GM12878 (cell line): ENCODE data around the gene PDCD6IP. TPM values are rescaled to one million over a fixed set of nuclear protein-coding genes. Genes with fewer than 3 reads are reported as not detected.

ENCODE experiments used
- ATAC-seq: fragments of 200-7000 bp; cut with Tn5 transposase; 3 replicates; pipeline ENCODE4 v1.9.1; 2020; ENCODE audit warnings: mild to moderate bottlenecking, moderate library complexity
- BruUV-seq: library from RNA; stranded (reverse); fragments of 400-500 nt; replicated peaks from 2 replicates; lab custom pipeline; 2021; lab: Mats Ljungman, UMichigan
- CTCF ChIA-PET: fragments of 300-600 bp; sonication (Branson Sonifier 250); formaldehyde crosslinking; extraction: SDS; loops from one replicate; lab custom pipeline; 2021; ENCODE audit warnings: inconsistent platforms; lab: Yijun Ruan, JAX
- POLR2A ChIA-PET: fragments of 350-600 bp; formaldehyde crosslinking; extraction: SDS; loops from one replicate; lab custom pipeline; 2021; ENCODE audit warnings: inconsistent platforms; lab: Charles Lee
- RAD21 ChIA-PET: fragments of 300-600 bp; sonication (Branson Sonifier 250); formaldehyde crosslinking; loops from one replicate; lab custom pipeline; 2023; ENCODE audit warnings: antibody characterized with exemption; ENCODE audit not compliant: unreplicated experiment; lab: Charles Lee
- SMC1A ChIA-PET: fragments of 300-600 bp; sonication (Branson Sonifier 250); formaldehyde crosslinking; loops from one replicate; lab custom pipeline; 2023; ENCODE audit not compliant: unreplicated experiment, uncharacterized antibody; lab: Charles Lee
- DNase-seq: peaks from one replicate; pipeline ENCODE4 v3.0.0-alpha.2; 2011; ENCODE audit warnings: low read depth, low spot score
- FAIRE-seq: peaks from 3 replicates; lab custom pipeline; 2011; peaks lifted over from hg19 to GRCh38; lab: Jason Lieb, UNC
- H2AFZ ChIP-seq: 2 replicates; pipeline ENCODE4 v1.6.0; 2011; ENCODE audit warnings: low read depth, low read length, control low read depth; ENCODE audit not compliant: control insufficient read depth
- H3K27ac ChIP-seq: 2 replicates; pipeline ENCODE4 v1.5.1; 2011; ENCODE audit warnings: control low read depth; ENCODE audit not compliant: control insufficient read depth, insufficient read depth
- H3K27me3 ChIP-seq, 2 experiments: replicated peaks in 1 of 2; 2 replicates each; pipeline versions ENCODE4 v1.6.0 to v1.6.1; 2011; ENCODE audit warnings: low read length in 1 of 2; ENCODE audit not compliant: control insufficient read depth in 2 of 2, insufficient read depth in 2 of 2
- H3K36me3 ChIP-seq, 2 experiments: 2 replicates each; pipeline ENCODE4 v1.5.1; 2011; ENCODE audit warnings: low read length in 1 of 2; ENCODE audit not compliant: control insufficient read depth in 2 of 2, insufficient read depth in 2 of 2
- H3K4me1 ChIP-seq: 2 replicates; pipeline ENCODE4 v1.6.1; 2011; ENCODE audit warnings: mild to moderate bottlenecking, low read length, moderate library complexity, mixed read lengths; ENCODE audit not compliant: control insufficient read depth, insufficient read depth
- H3K4me2 ChIP-seq: 2 replicates; pipeline ENCODE4 v1.6.0; 2011; ENCODE audit warnings: control low read depth; ENCODE audit not compliant: control insufficient read depth, insufficient read depth
- H3K4me3 ChIP-seq: fragments of 200-600 bp; sonication (generic); 2 replicates; pipeline ENCODE4 v1.5.1; 2016
- H3K79me2 ChIP-seq: 2 replicates; pipeline ENCODE4 v1.6.0; 2011; ENCODE audit warnings: low read length; ENCODE audit not compliant: control insufficient read depth, insufficient read depth
- H3K9ac ChIP-seq: 2 replicates; pipeline ENCODE4 v1.8.0; 2011; ENCODE audit warnings: low read length, control low read depth, mixed read lengths; ENCODE audit not compliant: control insufficient read depth, insufficient read depth
- H3K9me3 ChIP-seq: replicated peaks from 3 replicates; pipeline ENCODE4 v1.5.1; 2011; ENCODE audit warnings: mild to moderate bottlenecking, low read length; ENCODE audit not compliant: control insufficient read depth, insufficient read depth
- H4K20me1 ChIP-seq: 2 replicates; pipeline ENCODE4 v1.6.0; 2011; ENCODE audit not compliant: control insufficient read depth, insufficient read depth
- CREB1 ChIP-seq: IDR thresholded peaks from 2 replicates; pipeline ENCODE4 v1.6.1; 2012; ENCODE audit warnings: low read depth, mild to moderate bottlenecking, inconsistent platforms
- DPF2 ChIP-seq: fragments of 450-650 bp; IDR thresholded peaks from 2 replicates; pipeline ENCODE4 v1.6.1; 2017; ENCODE audit warnings: mild to moderate bottlenecking
- EP300 ChIP-seq, 2 experiments: fragments of 150-350 bp in 1 of 2; IDR thresholded peaks; 2 replicates each; pipeline ENCODE4 v1.6.1; 2011 to 2012; ENCODE audit warnings: low read depth in 2 of 2, low read length in 2 of 2, borderline replicate concordance in 1 of 2, improper control_type of control experiment in 1 of 2, inconsistent platforms in 1 of 2; ENCODE audit not compliant: control insufficient read depth in 1 of 2
- EZH2 ChIP-seq: IDR thresholded peaks from 2 replicates; pipeline ENCODE4 v1.6.1; 2012; ENCODE audit warnings: low read depth, mild to moderate bottlenecking, control low read depth, inconsistent platforms, low read length, borderline replicate concordance; ENCODE audit not compliant: control insufficient read depth
- NKRF ChIP-seq: fragments of 450-650 bp; conservative IDR thresholded peaks from 2 replicates; pipeline ENCODE4 v1.6.1; 2017; ENCODE audit warnings: mild to moderate bottlenecking, moderate library complexity
- NR2F1 ChIP-seq: fragments of 450-650 bp; conservative IDR thresholded peaks from 2 replicates; pipeline ENCODE4 v1.6.1; 2017; ENCODE audit warnings: mild to moderate bottlenecking
- PAX5 ChIP-seq: IDR thresholded peaks from 2 replicates; pipeline ENCODE4 v1.6.1; 2011; ENCODE audit warnings: low read depth, low read length, borderline replicate concordance
- RELB ChIP-seq: fragments of 450-650 bp; IDR thresholded peaks from 2 replicates; pipeline ENCODE4 v1.6.1; 2017; ENCODE audit warnings: low read depth, mild to moderate bottlenecking, moderate library complexity
- SIX5 ChIP-seq: IDR thresholded peaks from 2 replicates; pipeline ENCODE4 v1.6.1; 2011; ENCODE audit warnings: mild to moderate bottlenecking, low read depth, low read length, moderate library complexity; ENCODE audit not compliant: severe bottlenecking
- USF1 ChIP-seq: IDR thresholded peaks from 2 replicates; pipeline ENCODE4 v1.6.1; 2011; ENCODE audit warnings: borderline replicate concordance, low read depth, mild to moderate bottlenecking, moderate library complexity, mixed read lengths, low read length; ENCODE audit not compliant: insufficient read depth; ENCODE audit errors: extremely low read length
- ZNF207 ChIP-seq: fragments of 450-650 bp; IDR thresholded peaks from 2 replicates; pipeline ENCODE4 v1.6.1; 2014; ENCODE audit warnings: antibody characterized with exemption, mild to moderate bottlenecking, borderline replicate concordance
- ZNF274 ChIP-seq: IDR thresholded peaks from one replicate; pipeline ENCODE4 v1.8.0; 2011; ENCODE audit not compliant: insufficient read length, insufficient read depth
- ZSCAN29 ChIP-seq: fragments of 450-650 bp; IDR thresholded peaks from 2 replicates; pipeline ENCODE4 v1.6.1; 2017; ENCODE audit warnings: mild to moderate bottlenecking, moderate library complexity
- WGBS: methylation state at CpG from one replicate; pipeline ENCODE4 v1.1.6; 2016; ENCODE audit warnings: low lambda C conversion rate; ENCODE audit not compliant: insufficient replicate concordance, insufficient coverage; ENCODE audit errors: missing lambda C conversion rate; 5-methylcytosine and 5-hydroxymethylcytosine counted together
- in situ Hi-C: fragments of 300-500 bp; cut with MboI; formaldehyde crosslinking; loops from 9 replicates; pipeline ENCODE4 v1.14.3; 2018; ENCODE audit warnings: mixed read lengths
- intact Hi-C: fragments of 100-400 bp; cut with micrococcal nuclease; formaldehyde crosslinking; loops from one replicate; pipeline ENCODE4 v1.14.2; 2022; ENCODE audit not compliant: unreplicated experiment
- polyA plus RNA-seq, 11 experiments: library from polyadenylated mRNA; depleted of rRNA in 4 of 11; unstranded in 6 of 11; stranded (reverse) in 5 of 11; fragments of >200 nt; fragmentation: Nextera tagmentation in 4 of 11; fragmentation: Illumina TruSeq in 1 of 11; extraction: Ambion mirVana in 4 of 11; extraction: Trizol in 1 of 11; gene quantifications; 1 replicate in 1 of 11; 2 replicates in 10 of 11; pipeline versions ENCODE4 v1.2.1 to v1.2.3, GENCODE V29; 2011 to 2016; ENCODE audit warnings: inconsistent platforms in 2 of 11, missing spikeins in 2 of 11, low read depth in 1 of 11
- total RNA-seq, 4 experiments: library from RNA; depleted of rRNA in 3 of 4; stranded (reverse); fragments of >200 nt in 3 of 4; fragmentation: Illumina TruSeq in 1 of 4; extraction: Trizol in 1 of 4; gene quantifications; 2 replicates each; pipeline versions ENCODE4 v1.2.1 to v1.2.3, GENCODE V29; 2013 to 2021

Gene PDCD6IP
- total and polyA plus RNA-seq, 10 of the 15 experiments (the other 5 are each of a cell fraction or from before 2014, with no cell fraction given): 16.0 to 169 (median 81.2) TPM

GRCh38 chr3:33860373-33861050 is 62.1 kb downstream of the PDCD6IP start:
- POLR2A ChIA-PET: no interaction called here
- H3K4me2 ChIP-seq: no peak overlapping the region
- FAIRE-seq (no peak), ATAC-seq (no peak), DNase-seq (no peak)
- H3K79me2 ChIP-seq: no peaks in the 10 kb centered on the region
- no peaks in the 10 kb centered on the region for H3K9me3 ChIP-seq
- BruUV-seq: no TSS peak
- H3K27me3 ChIP-seq: no peaks in the 10 kb centered on the region
- in situ Hi-C loops: no loop called here
- intact Hi-C loops: no loop called here
- H3K4me3 ChIP-seq: no peak overlapping the region
- 97% methylated on average over 4 of the region's 4 CpGs for WGBS
- H3K36me3 ChIP-seq: peaks cover 5 to 15% of the 10 kb centered on the region in 2 experiments
- SMC1A ChIA-PET: interaction anchor here (0.6 to 1.5 kb wide), 4 partner anchors 8 to 34 kb away, joined by 3 to 6 read pairs (median 4); no protein-coding TSS in a partner anchor
- no peaks in the 10 kb centered on the region for H3K4me1 ChIP-seq
- no peak overlapping the region for H3K9ac ChIP-seq
- RAD21 ChIA-PET: no interaction called here
- no peak overlapping the region for H2AFZ ChIP-seq
- no peak overlapping the region for H3K27ac ChIP-seq
- TF ChIP-seq ZNF207 (no peak), EZH2 (no peak), SIX5 (no peak), CREB1 (no peak), USF1 (no peak), EP300 (IDR thresholded peaks at IDR 0.05; ENCODE audit: borderline replicate concordance in 1 of 2, control insufficient read depth in 1 of 2, low read depth in 2 of 2, low read length in 2 of 2) (no peak), DPF2 (no peak), NKRF (no peak), ZSCAN29 (no peak), PAX5 (no peak), RELB (no peak), NR2F1 (no peak), ZNF274 (no peak)
- no peaks in the 10 kb centered on the region for H4K20me1 ChIP-seq
- CTCF ChIA-PET: interaction anchor here (0.8 kb wide), 1 partner anchor 23 kb away, joined by 3 read pairs; no protein-coding TSS in a partner anchor
